Stomach (tissue), 4 donors: ENCODE results near the gene UBB.

Experiments
- POLR2A ChIP-seq, 4 donors: fragments of 450-650 bp; IDR thresholded peaks; one replicate each; pipeline ENCODE4 v1.6.1; 2016; ENCODE audit warnings: antibody characterized with exemption in 4 of 4, control low read depth in 2 of 4, mild to moderate bottlenecking in 1 of 4, moderate library complexity in 1 of 4
- TF ChIP-seq, protein P1 (sequence below), 7 experiments: fragments of 450-650 bp in 4 of 7; fragments of 200-600 bp in 3 of 7; sonication (generic) in 3 of 7; IDR thresholded peaks; one replicate each; pipeline ENCODE4 v1.5.1; 2016 to 2019; ENCODE audit warnings: antibody characterized with exemption in 7 of 7, control low read depth in 2 of 7, mild to moderate bottlenecking in 1 of 7

DNA sequence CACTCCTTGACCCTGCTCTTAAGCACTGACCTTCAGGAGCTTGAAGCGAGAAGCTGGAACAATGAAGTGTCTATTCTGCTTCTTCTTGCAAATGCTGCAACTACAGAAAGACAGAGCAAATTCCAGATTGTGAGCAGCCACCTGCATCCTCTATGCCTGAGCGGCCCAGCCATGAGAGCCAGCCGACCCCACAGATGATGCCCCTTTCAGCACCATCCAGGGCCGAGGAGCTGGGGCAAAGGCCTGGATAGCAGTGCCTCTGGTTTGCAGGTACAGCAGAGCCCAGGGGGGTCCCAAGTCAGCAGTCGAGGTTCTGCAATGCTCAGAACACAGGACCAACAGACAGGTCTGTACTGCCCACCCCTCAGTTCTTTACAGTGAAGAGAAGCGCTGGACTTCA is 32.3 kb upstream of the UBB start:
- TF ChIP-seq POLR2A (IDR thresholded peaks at IDR 0.05) = no peak
- TF ChIP-seq, protein P1, sequence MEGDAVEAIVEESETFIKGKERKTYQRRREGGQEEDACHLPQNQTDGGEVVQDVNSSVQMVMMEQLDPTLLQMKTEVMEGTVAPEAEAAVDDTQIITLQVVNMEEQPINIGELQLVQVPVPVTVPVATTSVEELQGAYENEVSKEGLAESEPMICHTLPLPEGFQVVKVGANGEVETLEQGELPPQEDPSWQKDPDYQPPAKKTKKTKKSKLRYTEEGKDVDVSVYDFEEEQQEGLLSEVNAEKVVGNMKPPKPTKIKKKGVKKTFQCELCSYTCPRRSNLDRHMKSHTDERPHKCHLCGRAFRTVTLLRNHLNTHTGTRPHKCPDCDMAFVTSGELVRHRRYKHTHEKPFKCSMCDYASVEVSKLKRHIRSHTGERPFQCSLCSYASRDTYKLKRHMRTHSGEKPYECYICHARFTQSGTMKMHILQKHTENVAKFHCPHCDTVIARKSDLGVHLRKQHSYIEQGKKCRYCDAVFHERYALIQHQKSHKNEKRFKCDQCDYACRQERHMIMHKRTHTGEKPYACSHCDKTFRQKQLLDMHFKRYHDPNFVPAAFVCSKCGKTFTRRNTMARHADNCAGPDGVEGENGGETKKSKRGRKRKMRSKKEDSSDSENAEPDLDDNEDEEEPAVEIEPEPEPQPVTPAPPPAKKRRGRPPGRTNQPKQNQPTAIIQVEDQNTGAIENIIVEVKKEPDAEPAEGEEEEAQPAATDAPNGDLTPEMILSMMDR (IDR thresholded peaks at IDR 0.05) = no peak
